ENCODE measurements around the gene ERH. TPM values are rescaled to one million over a fixed set of nuclear protein-coding genes. Genes with fewer than 3 reads are reported as not detected.

Gene ERH
- total and polyA plus RNA-seq, 2 donors (not counting 3 experiments of a cell fraction or from before 2014, with no cell fraction given) = 157 to 263 TPM

- H2AFZ ChIP-seq (ENCODE audit: low read depth, low read length) = no peak overlapping the region
- FAIRE-seq = no peak
- ChIA-PET POLR2A (no interaction called here), CTCF (interaction anchor here (1.5 to 4.2 kb wide), 3 partner anchors 10 to 116 kb away, joined by 4 to 18 read pairs (median 6); no protein-coding TSS in a partner anchor)
- H3K4me3 ChIP-seq (replicated peaks in 1 of 3; ENCODE audit: insufficient read depth in 1 of 3, low read depth in 1 of 3, low read length in 3 of 3) = no peak overlapping the region
- DNase-seq (ENCODE audit: low read depth, low spot score) = no peak
- H3K79me2 ChIP-seq (ENCODE audit: control insufficient read depth, insufficient read depth, low read length) = no peaks in the 10 kb centered on the region
- H3K4me2 ChIP-seq (ENCODE audit: insufficient read depth, low read length) = no peak overlapping the region
- no peaks in the 10 kb centered on the region for H3K4me1 ChIP-seq (ENCODE audit: control insufficient read depth, extremely low read depth, insufficient read depth, low read length)
- no peak overlapping the region for H3K9ac ChIP-seq (replicated peaks; ENCODE audit: extremely low read depth, insufficient read depth, low read length)
- H3K27me3 ChIP-seq (ENCODE audit: control insufficient read depth in 2 of 2, insufficient read depth in 2 of 2, low read length in 2 of 2) = peaks cover 2 to 5% of the 10 kb centered on the region in 2 experiments
- no peaks in the 10 kb centered on the region for H3K9me1 ChIP-seq (replicated peaks; ENCODE audit: control insufficient read depth, extremely low read depth, insufficient read depth, low read length)
- dilution Hi-C loops (cut with MboI; ENCODE audit: extremely low pct_ligation_motif_present, low sequenced_read_pairs) (no loop called here), intact Hi-C loops (cut with micrococcal nuclease) (no loop called here)
- H3K36me3 ChIP-seq (ENCODE audit: control insufficient read depth in 2 of 2, extremely low read depth in 1 of 2, insufficient read depth in 2 of 2, low read length in 2 of 2) = no peaks in the 10 kb centered on the region
- H3K27ac ChIP-seq (ENCODE audit: insufficient read depth, low read depth, low read length) = no peak overlapping the region
- TF ChIP-seq EZH2 (IDR thresholded peaks at IDR 0.05; ENCODE audit: borderline replicate concordance, low read depth, low read length, severe bottlenecking) (no peak), POLR2AphosphoS5 (IDR thresholded peaks at IDR 0.05; ENCODE audit: insufficient read depth, low read depth, low read length) (no peak), FOS (IDR thresholded peaks at IDR 0.05; ENCODE audit: borderline replicate concordance, insufficient read depth, low read length) (no peak), GATA2 (IDR thresholded peaks at IDR 0.05; ENCODE audit: insufficient read depth, insufficient read length, low read depth, low read length) (no peak), JUN (IDR thresholded peaks at IDR 0.05; ENCODE audit: borderline replicate concordance, insufficient read depth, insufficient read length, low read depth) (no peak), MYC (IDR thresholded peaks at IDR 0.05; ENCODE audit: low read depth, low read length) (no peak), POLR2A (IDR thresholded peaks at IDR 0.05; ENCODE audit: low read depth, low read length) (no peak), CTCF (IDR thresholded peaks at IDR 0.05; ENCODE audit: extremely low read depth in 1 of 2, insufficient read depth in 1 of 2, low read depth in 1 of 2, low read length in 2 of 2) (no peak)
- TF ChIP-seq, protein P1, sequence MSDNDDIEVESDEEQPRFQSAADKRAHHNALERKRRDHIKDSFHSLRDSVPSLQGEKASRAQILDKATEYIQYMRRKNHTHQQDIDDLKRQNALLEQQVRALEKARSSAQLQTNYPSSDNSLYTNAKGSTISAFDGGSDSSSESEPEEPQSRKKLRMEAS (IDR thresholded peaks at IDR 0.05; ENCODE audit: insufficient read depth, insufficient read length) = no peak
- H4K20me1 ChIP-seq (replicated peaks; ENCODE audit: control insufficient read depth, extremely low read depth, insufficient read depth, low read length) = no peaks in the 10 kb centered on the region
- no peaks in the 10 kb centered on the region for H3K9me3 ChIP-seq (replicated peaks; ENCODE audit: control insufficient read depth, insufficient read depth, low read length)
- no TSS peak for BruUV-seq (replicated peaks)
Measured at GRCh38 chr14:69358966-69359365, 39.1 kb downstream of the ERH start.
